Astrocyte (in vitro differentiated cells and primary cell): Measurements from ENCODE around the gene CERCAM.

ENCODE experiments used
- CTCF ChIP-seq: IDR thresholded peaks from 2 replicates; pipeline ENCODE4 v1.5.1; 2011; ENCODE audit warnings: low read depth, mild to moderate bottlenecking, inconsistent platforms, low read length, moderate library complexity; ENCODE audit not compliant: insufficient read depth
- EZH2 ChIP-seq: IDR thresholded peaks from 2 replicates; pipeline ENCODE4 v1.6.1; 2012; ENCODE audit warnings: mild to moderate bottlenecking, low read length, inconsistent platforms; ENCODE audit not compliant: insufficient read depth

- no peak for TF ChIP-seq CTCF
- no peak for TF ChIP-seq EZH2
Observed at GRCh38 chr9:128469070-128469469, 48.4 kb downstream of the CERCAM start.
